HT1080 (cell line): ENCODE results near the gene CTDSPL. TPM values are rescaled to one million over a fixed set of nuclear protein-coding genes. Genes with fewer than 3 reads are reported as not detected.

Experiments used
- DNase-seq: peaks from one replicate; pipeline ENCODE4 v3.0.0-alpha.2; 2015; ENCODE audit warnings: low read depth
- total RNA-seq: library from RNA; depleted of rRNA; stranded (reverse); fragments of >200 nt; shearing (Covaris generic); gene quantifications from 2 replicates; pipeline ENCODE4 v1.2.3, GENCODE V29; 2014

CTDSPL gene
- total RNA-seq, 1 experiment from 2014 or later = 23.5 TPM

- DNase-seq = no peak
Observed at GRCh38 chr3:37997791-37998370, 136.2 kb downstream of the CTDSPL start.

DNA sequence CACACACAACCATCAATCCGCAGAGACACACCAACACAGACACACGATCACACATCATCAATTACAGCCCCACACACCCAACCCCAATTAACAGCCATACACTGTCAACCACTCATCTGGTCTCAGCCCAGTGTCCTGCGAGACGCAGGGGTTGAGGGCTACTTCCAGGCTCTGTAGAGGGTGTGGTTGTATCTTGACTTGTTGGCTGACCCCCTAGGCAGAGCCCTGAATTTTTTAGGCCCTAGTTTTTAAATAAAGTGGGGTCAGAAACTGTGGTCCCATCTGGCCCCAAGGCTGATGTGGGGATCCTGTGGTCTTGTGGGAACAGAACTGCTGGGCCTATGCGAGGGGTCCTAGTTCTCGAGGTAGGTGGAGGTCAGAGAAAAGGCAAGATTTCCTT lies 138.2 kb downstream of the CTDSPL start:
- no peak for DNase-seq

DNA sequence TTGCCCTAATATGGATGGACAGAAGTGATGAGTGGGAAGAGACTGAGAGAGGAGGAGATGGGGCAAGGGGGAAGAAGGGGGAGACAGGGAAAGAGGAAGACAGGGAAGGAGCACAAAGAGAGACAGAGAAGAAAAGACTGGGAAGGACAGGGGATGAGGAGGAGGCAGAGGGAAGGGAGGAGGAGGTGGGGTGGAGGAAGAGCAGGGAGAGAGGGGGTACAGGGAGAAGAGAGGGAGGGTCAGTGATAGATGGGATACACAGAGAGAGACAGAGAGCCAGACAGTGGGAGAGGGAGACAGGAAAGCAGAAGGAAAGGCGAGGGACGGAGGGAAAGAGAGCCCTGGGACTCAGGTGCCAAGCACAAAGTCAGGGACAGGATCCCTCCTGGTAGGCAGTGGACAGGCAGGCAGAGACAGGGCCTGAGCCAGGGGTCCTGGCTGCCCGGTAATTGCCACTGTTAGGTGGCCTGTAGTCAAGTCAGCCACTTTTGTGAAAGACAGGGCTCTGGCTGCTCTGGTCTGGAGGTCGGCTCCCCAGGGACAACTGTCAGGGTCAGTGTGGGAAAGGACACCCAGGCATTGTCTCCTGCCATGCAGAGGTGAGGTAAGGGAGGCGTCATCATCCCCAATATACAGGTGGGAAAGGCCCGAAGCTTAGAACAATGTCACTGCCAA lies 138.7 kb downstream of the CTDSPL start:
- no peak for DNase-seq

- no peak for DNase-seq
Observed at GRCh38 chr3:38000965-38001455, 139.3 kb downstream of the CTDSPL start.

- no peak for DNase-seq
Observed at GRCh38 chr3:38001456-38002081, 139.9 kb downstream of the CTDSPL start.

- DNase-seq = no peak
Observed at GRCh38 chr3:38002291-38002876, 140.7 kb downstream of the CTDSPL start.

DNA sequence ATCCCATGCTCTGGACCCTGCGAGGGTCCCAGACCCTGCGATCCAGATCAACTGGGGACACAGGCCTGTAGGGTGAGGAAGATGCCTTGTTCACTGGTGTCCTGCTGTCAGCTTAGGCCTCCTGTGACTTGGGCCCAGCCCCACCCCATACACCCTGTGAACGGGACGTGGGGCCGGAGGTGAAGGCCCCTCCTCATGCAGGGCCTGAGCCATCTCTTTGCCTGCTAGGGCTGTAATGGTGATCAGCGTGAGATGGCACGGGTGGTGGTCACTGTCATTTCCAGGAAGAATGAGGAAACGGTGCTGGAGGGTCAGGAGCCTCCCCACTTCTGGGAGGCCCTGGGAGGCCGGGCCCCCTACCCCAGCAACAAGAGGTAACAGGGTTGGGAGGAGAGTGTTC lies 141.3 kb downstream of the CTDSPL start:
- no peak for DNase-seq

- peak; percentile 38 for DNase-seq
Observed at GRCh38 chr3:38003371-38003816, 141.7 kb downstream of the CTDSPL start.

DNA sequence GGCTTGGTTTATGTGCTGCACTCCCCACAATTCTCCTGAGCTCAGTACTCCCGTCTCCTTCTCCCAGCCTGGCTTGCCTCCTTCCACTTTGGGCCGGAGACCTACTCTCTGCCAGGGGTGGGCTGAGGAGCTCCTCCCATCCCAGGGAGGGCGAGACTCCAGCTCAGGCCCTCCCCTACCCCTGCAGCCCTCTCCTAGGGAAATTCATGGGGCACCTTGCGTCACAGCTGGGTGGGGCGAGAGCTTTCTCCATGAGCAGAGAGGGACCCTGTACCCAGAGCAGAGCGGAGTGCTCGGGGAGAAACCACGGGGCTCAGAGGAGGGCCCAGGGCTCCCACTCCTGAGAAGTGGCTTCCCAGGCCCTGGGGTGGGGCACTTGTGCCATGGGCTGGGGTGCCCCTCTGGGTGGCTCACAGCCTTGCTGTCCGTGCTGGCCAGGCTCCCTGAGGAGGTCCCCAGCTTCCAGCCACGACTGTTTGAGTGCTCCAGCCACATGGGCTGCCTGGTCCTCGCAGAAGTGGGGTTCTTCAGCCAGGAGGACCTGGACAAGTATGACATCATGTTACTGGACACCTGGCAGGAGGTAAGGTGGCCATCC lies 142.2 kb downstream of the CTDSPL start:
- DNase-seq = no peak

GRCh38 chr3:38004415-38005075 lies 142.9 kb downstream of the CTDSPL start:
- peak; percentile 64 for DNase-seq

DNA sequence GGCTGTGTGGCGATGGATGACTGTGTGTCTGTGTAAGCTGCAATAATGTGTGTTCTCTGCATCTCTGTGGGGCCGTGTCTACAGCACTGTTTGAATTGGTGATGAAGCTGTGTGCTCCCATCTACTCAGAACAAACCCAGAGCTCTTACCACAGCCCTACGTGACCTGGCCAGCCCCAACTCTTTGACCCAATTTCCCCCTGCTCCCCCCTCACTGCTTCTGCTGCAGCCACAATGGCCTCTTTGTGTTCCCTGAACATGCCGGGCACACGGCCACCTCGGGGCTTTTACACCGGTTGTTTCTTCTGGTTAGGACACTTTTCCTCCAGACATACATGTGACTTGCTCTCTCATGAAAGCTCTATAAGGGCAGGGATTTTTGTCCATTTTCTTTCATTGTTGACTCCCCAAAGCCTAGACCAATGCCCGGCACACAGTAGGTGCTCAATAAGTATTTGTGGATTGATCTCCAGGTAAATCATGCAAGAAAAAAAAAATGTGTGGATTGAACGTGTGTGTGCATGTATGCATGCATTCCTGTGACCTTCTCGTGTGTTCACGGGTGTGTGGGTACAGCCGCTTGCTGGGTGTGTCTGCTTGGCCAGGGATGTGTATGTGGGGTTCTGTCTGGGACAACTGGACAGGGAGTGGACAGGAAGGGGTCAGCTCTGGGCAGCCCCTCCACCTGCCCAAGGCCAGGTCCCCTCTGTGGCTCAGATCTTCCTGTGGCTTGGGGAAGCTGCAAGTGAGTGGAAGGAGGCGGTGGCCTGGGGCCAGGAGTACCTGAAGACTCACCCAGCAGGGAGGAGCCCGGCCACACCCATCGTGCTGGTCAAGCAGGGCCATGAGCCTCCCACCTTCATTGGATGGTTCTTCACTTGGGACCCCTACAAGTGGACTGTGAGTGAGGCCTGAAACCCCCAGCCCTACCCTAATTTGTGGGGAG lies 143.7 kb downstream of the CTDSPL start:
- DNase-seq = peak; percentile 40

DNA sequence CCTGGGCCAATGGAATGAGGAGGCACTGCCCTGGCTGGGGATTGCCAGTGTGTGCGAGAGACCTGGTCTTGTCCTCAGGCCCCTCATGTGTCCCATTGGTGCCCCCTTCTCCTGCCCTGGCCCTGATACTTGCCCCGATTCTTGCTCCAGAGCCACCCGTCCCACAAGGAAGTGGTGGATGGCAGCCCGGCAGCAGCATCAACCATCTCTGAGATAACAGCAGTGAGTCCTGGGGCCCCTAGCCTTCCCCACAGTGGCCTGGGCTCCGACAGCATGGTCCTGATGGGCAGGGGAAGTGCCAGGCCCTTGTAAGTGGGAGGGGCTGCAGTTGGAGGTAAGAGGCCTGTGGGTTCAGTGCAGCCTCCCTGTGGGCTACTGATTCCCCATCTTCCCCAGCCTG lies 144.4 kb downstream of the CTDSPL start:
- no peak for DNase-seq

DNA sequence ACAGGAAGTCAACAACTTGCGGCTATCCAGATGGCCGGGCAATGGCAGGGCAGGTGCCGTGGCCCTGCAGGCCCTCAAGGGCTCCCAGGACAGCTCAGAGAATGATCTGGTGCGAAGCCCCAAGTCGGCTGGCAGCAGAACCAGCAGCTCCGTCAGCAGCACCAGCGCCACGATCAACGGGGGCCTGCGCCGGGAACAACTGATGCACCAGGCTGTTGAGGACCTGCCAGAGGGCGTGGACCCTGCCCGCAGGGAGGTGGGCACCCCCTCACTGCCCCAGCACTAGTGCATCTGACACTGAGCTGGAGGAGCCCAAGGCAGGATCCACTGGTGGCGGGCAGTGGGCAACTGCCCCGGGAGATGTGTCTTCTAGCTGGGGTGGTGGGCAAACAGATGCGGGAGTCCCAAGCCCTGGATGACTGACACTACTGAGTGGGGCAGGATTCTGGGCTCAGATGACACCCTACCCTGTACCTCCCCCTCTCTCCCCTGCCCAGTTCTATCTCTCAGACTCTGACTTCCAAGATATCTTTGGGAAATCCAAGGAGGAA lies 144.8 kb downstream of the CTDSPL start:
- no peak for DNase-seq

DNA sequence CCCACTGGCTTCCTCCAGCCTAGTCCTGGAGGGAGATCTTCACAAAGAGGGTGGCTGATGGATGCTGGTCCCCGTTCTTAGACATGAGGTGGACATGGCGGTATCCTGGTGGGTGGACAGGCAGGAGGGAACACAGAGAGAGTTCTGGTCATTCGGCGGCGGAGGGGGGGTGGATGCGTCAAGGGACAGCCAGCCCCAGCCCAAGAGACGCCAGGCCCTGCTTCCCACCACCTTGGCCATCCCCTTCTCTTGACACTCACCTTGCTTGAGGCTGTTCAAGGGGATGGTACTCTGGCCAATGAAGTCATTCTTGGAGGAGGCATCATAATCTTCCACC lies 146.0 kb downstream of the CTDSPL start:
- no peak for DNase-seq

DNA sequence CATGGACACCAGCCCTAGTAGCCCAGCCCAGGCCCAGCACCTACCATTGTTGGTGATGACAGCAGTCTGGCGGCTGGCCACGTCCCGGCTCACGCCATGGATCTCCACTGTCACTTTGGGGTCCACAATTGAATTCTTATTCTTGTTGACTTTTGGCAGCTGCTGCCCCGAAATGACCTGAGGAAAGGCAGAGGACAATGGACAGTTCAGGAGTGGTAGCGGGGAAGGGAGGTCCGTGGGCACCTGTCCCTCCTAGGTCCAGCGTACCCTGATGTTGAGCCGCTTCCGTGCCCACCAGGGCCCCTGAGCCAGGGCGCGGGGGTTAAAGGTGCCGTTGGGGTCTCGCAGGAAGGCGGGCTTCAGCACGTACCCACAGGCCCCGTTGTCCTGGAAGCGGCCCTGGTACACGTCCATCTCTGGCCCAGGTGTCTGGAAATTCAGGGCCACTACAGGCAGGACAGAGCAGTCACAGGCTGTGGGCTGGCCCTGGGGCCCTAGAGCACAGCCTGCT lies 146.6 kb downstream of the CTDSPL start:
- no peak for DNase-seq

GRCh38 chr3:38008971-38009580 lies 147.4 kb downstream of the CTDSPL start:
- DNase-seq = no peak

DNA sequence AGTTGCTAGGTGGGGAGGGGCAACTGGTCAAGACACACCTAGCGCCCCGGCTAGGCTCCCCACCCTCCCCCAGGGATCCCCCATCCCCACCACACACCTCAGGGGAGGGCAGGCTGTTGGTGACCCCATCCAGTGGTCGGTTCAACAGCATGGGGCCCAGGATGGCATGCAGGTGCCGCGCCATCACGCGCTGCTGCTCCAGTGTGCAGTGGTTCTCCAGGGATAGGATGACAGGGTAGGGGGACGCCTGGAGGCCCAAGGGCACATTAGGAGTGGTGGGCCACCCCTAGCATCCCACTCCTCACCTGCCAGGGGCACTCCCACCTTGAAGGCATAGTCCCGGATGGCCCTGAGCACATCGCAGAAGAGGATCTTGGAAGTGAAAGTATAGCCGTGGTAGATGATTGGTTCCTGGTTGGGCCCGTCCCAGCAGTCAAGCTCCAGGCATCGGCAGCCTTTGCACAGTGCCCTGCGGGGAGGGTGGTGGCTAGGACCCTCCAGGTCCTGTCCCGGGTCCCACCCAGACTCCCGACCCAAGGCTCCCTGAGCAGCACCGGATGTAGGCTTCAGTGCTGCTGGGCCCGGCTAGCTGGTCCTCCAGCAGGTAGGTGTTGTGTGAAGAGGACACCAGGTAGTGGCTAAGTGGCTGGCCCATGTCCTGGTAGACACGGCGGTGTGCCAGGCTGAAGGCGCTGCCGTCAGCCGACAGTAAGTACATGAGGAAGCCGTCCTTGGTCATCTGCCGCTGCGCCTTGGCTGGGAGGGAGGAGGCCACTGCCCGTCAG lies 148.3 kb downstream of the CTDSPL start:
- DNase-seq = no peak

DNA sequence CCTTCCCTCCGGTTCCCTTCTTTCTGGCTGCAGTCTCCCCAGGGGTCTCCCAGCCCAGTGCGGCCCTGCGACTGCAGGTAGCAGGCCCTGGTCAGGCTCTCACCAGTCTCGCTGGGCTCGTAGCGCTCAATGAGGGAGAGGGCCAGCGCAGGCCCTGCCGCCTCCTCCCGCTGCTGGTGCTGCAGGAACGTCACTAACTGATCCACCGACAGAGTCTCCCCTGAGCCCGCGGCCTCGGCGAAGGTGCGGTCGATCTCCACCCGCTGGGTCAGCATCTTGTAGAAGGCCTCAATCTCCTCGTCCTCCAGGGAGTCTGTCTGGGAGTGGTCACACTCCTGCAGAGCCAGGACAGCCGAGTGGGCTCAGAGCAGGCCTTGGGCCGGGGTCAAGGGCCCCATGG lies 149.4 kb downstream of the CTDSPL start:
- no peak for DNase-seq

DNA sequence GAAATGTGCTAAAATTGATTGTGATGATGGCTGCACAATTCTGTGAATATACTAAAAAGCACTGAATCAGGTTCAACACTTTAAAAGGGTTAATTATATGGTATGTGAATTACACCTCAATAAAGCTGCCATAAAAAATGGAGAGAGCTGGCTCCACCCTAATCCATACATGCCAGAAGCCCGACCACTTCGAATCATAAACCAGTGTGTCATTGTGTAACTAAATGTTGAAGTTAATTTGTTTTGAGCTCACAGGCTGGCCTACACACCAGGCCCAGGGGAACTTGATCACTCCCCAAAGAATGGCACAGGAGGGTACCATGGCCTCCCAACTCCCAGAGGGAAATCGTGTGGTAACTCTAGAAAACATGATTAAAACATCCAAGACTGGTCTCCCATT lies 153.8 kb downstream of the CTDSPL start:
- no peak for DNase-seq
